HG03135 (cell line): ENCODE results near the gene UBL4A.

ENCODE experiments used
- ATAC-seq: cut with Tn5 transposase; IDR thresholded peaks from one replicate; pipeline ENCODE4 v1.9.1; 2021; ENCODE audit warnings: mild to moderate bottlenecking, moderate library complexity; ENCODE audit not compliant: unreplicated experiment

UBL4A gene

GRCh38 chrX:154441984-154442707, 44.3 kb downstream of the UBL4A start:
- ATAC-seq: no peak

- ATAC-seq: no peak
Measured at GRCh38 chrX:154441564-154441963, 44.9 kb downstream of the UBL4A start.

GRCh38 chrX:154440623-154441357, 45.6 kb downstream of the UBL4A start:
- no peak for ATAC-seq

GRCh38 chrX:154439841-154440240, 46.6 kb downstream of the UBL4A start:
- no peak for ATAC-seq

- no peak for ATAC-seq
Measured at GRCh38 chrX:154437971-154438893, 48.2 kb downstream of the UBL4A start.

- no peak for ATAC-seq
Measured at GRCh38 chrX:154436983-154437752, 49.2 kb downstream of the UBL4A start, which contains the start of gene GDI1. TSS of gene GDI1 (plus strand) at chrX:154437154. CDS start at chrX:154437255, 101 bp downstream.

- no peak for ATAC-seq
Measured at GRCh38 chrX:154436374-154436982, 49.9 kb downstream of the UBL4A start.

- ATAC-seq: no peak
Measured at GRCh38 chrX:154435171-154435733, 51.2 kb downstream of the UBL4A start.

- no peak for ATAC-seq
Measured at GRCh38 chrX:154434394-154435168, 51.8 kb downstream of the UBL4A start.
